HG03571 (cell line): Measurements from ENCODE around the gene SHLD1.

Experiments
- ATAC-seq: cut with Tn5 transposase; IDR thresholded peaks from one replicate; pipeline ENCODE4 v1.9.1; 2021; ENCODE audit not compliant: unreplicated experiment

SHLD1 gene

GRCh38 chr20:5811746-5812145, 61.5 kb downstream of the SHLD1 start:
- ATAC-seq = no peak

DNA sequence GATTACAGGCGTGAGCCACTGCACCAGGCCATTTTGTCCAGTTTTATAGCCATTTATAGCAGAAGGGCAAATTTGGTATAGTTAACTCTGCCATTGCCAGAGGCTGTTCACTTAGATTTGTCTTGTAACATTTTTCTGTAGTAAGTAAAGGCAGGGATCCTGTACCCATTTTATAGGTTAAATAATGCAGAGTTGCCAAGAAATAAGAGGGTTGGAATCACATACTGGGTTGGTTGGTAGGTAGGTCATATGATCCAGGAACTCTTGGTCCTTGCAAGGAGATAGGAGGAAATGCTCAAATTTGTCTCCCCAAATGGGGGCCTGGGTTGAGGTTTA, 68.1 kb downstream of the SHLD1 start:
- ATAC-seq = no peak

GRCh38 chr20:5820738-5821137, 70.5 kb downstream of the SHLD1 start:
- ATAC-seq = no peak

- no peak for ATAC-seq
Measured at GRCh38 chr20:5821627-5822215, 71.5 kb downstream of the SHLD1 start.

DNA sequence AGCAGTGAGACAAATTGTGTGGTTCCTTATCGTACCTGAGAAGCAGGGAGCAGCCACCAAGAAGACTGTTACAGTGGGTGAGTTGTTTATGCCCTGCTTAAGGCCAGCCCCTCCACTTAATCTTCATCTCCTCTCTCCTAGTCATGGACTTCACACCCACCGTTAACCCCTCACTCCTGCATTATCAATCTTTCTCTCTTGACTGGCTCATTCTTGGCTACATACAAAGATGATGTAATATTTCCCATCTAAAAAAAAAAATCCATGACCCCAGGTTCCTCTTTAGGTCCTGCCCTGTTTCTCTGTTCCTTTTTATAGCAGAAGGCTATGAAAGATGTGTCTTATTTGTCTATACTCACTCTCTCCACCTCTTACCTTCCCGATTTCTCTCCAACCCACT, 72.4 kb downstream of the SHLD1 start:
- ATAC-seq = no peak

- no peak for ATAC-seq
Measured at GRCh38 chr20:5825130-5825719, 75.0 kb downstream of the SHLD1 start.

GRCh38 chr20:5827098-5827853, 77.1 kb downstream of the SHLD1 start:
- ATAC-seq = no peak

GRCh38 chr20:5827861-5828260, 77.7 kb downstream of the SHLD1 start:
- no peak for ATAC-seq

GRCh38 chr20:5829241-5829809, 79.1 kb downstream of the SHLD1 start:
- ATAC-seq = no peak

GRCh38 chr20:5831539-5832237, 81.5 kb downstream of the SHLD1 start:
- ATAC-seq = no peak

- ATAC-seq = no peak
Measured at GRCh38 chr20:5833309-5833941, 83.2 kb downstream of the SHLD1 start.

DNA sequence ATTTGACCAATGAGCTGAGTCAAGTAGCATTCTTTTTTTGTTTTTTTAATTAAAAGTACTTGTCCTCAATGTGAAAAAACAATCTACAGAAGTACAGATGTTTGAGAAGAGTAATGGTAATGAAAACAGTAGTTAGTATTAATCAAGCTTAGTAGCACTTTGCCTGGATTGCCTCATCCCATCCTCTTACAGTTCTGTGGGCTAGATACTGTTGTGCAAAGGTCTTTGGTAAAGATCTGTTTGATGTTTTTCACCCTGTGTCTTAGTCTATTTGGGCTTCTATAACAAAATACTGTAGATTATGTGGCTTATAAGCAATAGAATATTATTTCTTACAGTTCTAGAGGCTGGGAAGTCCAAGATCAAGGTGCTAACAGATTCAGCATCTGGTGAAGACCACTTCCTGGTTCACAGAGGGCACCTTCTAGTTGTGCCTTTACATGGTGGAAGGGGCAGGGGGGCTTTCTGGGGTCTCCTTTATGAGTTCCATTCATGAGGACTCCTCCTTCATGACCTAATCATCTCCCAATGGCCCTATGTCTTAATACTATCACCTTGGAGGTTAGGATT, 84.3 kb downstream of the SHLD1 start:
- no peak for ATAC-seq

GRCh38 chr20:5835321-5835821, 85.2 kb downstream of the SHLD1 start:
- ATAC-seq = no peak

GRCh38 chr20:5835871-5836270, 85.7 kb downstream of the SHLD1 start:
- no peak for ATAC-seq

GRCh38 chr20:5836569-5836968, 86.4 kb downstream of the SHLD1 start:
- no peak for ATAC-seq

DNA sequence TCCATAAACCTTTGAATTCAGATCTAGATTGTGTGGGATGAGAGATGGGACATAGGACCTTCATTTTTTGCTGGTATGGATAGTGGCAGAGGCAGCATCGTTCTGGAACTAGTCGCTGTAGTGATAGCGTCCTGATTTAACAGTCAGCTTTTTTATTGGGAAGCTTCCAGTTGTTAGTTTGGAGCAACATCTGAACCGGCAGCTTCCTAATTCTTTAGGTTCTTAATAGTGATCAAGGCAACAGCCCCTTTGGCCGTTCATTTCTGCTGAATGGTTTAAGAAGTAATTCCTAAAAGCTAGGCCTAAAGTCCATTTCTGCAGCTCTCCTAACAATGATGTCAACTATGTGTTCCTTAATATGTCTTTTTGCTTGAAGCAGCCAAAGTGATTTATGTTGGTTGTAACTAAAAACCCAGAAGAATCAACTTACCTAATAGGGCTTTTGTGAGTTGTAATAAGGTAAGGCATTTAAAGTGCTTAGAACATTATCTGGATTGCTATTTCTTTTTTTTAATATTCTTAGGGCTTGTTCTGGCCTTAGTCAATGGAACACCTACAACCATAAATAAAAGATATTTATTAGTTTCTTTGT, 90.3 kb downstream of the SHLD1 start:
- ATAC-seq = no peak

GRCh38 chr20:5841522-5841921, 91.3 kb downstream of the SHLD1 start:
- no peak for ATAC-seq

DNA sequence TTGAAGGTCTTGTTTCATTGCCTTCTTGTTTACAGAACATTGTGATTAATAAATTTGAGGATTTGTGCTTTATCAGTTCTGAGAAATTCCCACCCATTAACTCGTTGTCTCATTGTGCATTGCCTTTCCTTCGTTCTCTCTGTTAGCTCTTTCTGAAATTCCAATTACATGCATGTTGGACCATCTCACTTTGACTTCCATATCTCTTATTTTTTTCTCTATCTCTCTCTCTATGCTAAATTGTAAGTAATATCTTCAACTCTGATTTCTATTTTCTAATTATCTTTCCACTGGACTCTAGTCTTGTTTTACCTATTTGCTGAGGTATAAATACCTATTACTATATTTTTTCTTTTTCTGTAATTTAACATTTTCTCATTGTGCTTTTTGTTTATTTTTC, 92.3 kb downstream of the SHLD1 start:
- no peak for ATAC-seq

- ATAC-seq = peak; percentile 56
Measured at GRCh38 chr20:5843054-5843592, 92.9 kb downstream of the SHLD1 start.
